NCI-H2081 (cell line): ENCODE measurements around the gene ADAMTS20.

Source experiments
- DNase-seq, 2 experiments: peaks; one replicate each; lab custom pipeline; 2025; lab: John Stamatoyannopoulos, UW

The ADAMTS20 gene

DNA sequence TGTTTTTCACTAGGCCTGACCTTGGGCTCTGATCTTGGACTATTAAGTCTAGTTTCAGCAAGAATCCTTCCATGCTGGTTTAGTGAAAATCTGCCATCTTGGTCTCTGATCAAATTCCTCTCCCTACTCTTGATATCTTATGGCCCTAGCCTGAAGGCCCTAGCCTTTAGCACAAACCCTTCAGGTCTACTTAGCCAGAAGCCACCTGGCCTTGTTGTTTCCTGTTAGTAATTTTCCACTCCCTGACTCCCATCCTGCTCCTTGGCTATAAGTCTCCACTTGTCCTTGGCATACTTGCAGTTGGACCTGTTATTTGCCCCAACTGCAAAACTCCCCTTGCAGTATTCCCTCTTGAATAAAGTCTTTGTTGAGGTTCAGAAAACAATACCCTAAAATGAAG lies 241.4 kb downstream of the ADAMTS20 start:
- no peak for DNase-seq

GRCh38 chr12:43309959-43310358 lies 242.0 kb downstream of the ADAMTS20 start:
- no peak for DNase-seq

GRCh38 chr12:43308776-43309175 lies 243.2 kb downstream of the ADAMTS20 start:
- no peak for DNase-seq

- no peak for DNase-seq
Measured at GRCh38 chr12:43307126-43307525, 244.9 kb downstream of the ADAMTS20 start.

DNA sequence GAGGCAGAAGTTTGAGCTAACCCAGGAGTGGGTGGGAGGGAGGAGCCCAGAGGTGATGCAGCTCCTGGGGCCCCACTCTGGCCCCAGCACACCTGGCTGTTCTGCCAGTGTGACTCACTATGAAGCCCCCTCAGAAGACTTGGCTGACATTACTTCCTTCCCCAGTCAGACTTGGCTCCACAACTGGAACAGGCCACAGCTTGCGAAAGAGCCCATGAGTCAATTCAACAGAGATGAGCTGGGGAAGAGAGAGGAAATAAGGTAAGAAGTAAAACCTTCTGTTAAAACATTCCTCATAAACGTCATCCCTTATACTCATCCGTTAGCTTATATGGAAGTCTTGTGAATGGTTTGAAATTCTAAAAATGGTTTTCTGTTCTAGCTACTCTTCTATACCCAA lies 245.9 kb downstream of the ADAMTS20 start:
- DNase-seq, result no peak

GRCh38 chr12:43305065-43305464 lies 246.9 kb downstream of the ADAMTS20 start:
- no peak for DNase-seq
